GM19452 (cell line): ENCODE data around the gene SYT2.

Experiments
- ATAC-seq: cut with Tn5 transposase; IDR thresholded peaks from one replicate; pipeline ENCODE4 v1.9.1; 2021; ENCODE audit not compliant: unreplicated experiment

The SYT2 gene

GRCh38 chr1:202679406-202680177 is 30.7 kb downstream of the SYT2 start:
- ATAC-seq, result no peak

GRCh38 chr1:202677433-202677832 is 32.8 kb downstream of the SYT2 start:
- ATAC-seq, result no peak

DNA sequence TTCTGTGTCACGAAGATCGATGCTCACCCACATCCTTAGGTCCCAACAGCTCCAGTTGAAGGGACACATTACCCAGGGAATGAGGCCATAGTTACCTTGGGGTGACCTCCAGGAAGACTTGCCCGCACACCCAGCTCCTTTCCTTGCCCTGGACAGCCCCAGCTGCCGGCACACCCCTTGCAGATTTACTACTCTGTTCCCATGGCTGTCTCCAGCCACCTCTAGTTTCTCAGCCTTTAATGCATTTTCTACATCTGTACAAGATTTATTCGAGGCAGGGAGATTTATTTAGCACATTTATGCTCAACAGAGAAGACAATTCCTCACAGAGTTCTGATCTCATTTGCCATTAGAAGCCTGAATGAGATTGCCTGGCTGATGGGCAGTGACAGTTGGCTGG is 36.7 kb downstream of the SYT2 start:
- ATAC-seq, result no peak

- ATAC-seq, result no peak
Observed at GRCh38 chr1:202671399-202671798, 38.9 kb downstream of the SYT2 start.

DNA sequence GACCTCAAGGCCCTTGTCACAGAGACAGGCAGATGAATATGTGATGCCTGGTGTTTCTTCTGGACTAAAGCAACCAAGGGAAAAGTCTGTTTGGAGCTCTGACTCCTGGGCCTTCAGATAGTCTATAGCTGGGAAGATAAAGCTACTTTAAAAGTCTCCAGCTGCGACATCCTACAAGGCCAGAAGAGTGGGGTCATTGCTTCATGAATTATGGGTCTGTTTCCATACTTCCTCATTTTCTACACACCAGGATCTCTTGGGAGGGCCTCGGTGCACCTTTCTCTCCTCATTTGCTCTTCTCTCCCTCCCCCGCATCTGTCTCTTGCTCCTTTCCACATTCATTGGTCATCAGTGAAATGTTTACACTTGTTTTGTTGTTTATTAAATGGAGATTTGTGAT is 44.8 kb downstream of the SYT2 start:
- no peak for ATAC-seq

GRCh38 chr1:202664083-202664482 is 46.2 kb downstream of the SYT2 start:
- ATAC-seq, result no peak

- ATAC-seq, result no peak
Observed at GRCh38 chr1:202663131-202663530, 47.1 kb downstream of the SYT2 start.

- ATAC-seq, result no peak
Observed at GRCh38 chr1:202662081-202662480, 48.2 kb downstream of the SYT2 start.

- no peak for ATAC-seq
Observed at GRCh38 chr1:202661136-202661845, 49.0 kb downstream of the SYT2 start.

GRCh38 chr1:202659974-202660373 is 50.3 kb downstream of the SYT2 start:
- no peak for ATAC-seq

GRCh38 chr1:202659541-202659940 is 50.7 kb downstream of the SYT2 start:
- no peak for ATAC-seq

GRCh38 chr1:202658769-202659168 is 51.5 kb downstream of the SYT2 start:
- no peak for ATAC-seq

DNA sequence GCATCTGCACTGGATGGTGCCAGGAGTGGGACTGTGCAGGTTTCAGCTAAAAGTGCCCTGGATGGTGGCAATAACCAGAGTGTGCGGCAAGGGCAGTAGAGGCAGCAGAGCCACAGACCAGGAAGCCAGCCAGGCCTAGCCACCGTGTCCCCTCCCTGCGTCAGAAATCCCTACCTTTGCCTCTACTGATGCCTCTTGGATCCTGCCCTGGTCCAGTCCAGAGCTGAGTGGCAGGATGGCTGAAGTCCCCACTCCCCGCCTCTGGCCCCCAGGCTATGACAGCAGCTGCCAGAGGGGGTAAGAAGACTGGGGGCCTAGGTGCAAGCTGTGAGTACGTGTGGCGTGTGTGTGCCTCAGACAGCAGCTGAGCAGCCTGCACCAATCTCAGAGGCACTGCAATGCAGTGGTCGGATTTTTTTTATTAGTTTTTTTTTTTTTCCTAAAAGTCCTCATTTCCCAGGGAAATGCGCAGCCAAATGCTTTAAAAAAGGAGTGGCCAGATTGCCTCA is 51.9 kb downstream of the SYT2 start:
- ATAC-seq, result no peak

DNA sequence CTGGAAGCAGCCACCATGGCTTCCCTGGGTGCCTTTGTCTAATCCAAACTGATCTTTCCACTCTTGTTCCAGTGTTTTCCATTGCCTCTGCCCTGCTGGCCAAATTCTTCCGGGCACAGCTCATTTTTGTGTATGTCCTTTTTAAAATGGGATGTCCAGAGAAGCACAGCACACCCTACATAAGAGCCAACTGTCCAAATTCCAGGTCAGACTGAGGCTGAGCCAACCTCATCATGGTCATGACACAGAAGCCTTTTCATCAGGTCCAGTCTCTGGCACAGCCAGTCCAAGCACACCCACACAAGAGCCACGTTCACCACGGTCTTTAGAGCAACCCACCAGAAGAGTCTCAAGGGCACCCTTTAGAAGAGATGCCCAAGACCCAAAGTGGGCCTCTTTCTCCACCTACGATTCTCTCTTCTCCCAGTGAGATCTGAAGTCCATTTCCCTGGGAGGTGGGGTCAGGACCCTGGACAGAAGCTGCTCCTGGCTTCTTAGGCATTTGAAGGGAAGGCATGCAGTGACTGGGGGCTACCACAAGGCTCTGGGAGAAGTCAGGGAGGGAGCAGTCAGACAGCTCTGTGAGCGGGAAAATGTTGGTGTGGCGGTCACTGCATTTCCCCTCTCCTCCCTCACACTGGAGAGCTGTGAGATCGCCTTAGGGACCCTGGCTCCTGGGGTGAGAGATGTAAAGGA is 53.2 kb downstream of the SYT2 start:
- ATAC-seq, result no peak

DNA sequence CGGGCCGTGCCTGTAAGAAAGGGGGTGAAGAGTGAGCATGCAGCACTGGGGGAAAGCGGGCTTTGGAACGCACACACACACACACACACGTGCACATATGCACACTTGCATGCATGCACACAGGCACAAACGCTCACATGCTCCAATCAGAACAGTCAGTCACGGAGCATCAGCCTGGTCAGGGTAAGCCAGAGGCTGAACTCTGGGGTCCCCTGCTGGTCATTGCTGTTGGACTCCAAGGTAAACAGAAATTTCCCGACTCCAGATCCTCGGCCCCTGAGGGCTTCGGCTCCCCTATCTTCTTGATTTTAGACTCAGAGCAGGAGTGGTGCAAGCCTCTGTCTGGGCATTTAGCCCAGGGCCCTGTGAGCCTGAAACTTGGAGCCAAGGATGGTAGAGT is 54.2 kb downstream of the SYT2 start:
- ATAC-seq, result no peak

GRCh38 chr1:202654079-202654478 is 56.2 kb downstream of the SYT2 start:
- ATAC-seq, result no peak

GRCh38 chr1:202649553-202650392 is 60.5 kb downstream of the SYT2 start:
- no peak for ATAC-seq

DNA sequence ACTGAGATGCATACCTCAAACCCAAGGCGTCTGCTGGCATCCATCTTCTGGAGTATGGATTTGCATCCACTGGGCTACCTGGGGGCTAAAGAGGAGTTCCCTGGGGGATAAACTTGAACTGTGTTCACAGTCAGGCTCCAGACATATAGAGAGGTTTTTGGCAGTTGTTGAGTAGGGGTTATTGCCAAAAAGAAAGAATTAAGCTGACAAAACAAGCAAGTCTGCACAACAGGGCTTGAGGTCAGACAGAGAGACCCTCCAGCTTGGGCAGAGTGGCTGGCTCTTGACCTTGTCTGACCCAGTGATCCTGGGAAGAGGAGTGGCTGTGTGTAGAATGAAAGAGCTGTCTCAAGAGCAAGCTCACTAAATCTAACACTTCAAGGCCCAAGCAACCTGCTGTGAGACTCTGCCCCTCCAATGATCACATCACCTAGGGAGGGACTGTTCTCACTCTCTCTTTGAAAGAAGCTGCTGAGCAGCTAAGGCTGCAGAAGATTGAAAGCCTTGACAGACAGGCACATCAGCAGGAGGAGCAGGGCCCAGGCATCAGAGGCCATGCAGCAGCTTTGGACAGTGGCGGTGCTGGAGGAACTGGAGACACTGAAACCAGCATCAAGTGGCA is 61.5 kb downstream of the SYT2 start:
- ATAC-seq, result no peak

DNA sequence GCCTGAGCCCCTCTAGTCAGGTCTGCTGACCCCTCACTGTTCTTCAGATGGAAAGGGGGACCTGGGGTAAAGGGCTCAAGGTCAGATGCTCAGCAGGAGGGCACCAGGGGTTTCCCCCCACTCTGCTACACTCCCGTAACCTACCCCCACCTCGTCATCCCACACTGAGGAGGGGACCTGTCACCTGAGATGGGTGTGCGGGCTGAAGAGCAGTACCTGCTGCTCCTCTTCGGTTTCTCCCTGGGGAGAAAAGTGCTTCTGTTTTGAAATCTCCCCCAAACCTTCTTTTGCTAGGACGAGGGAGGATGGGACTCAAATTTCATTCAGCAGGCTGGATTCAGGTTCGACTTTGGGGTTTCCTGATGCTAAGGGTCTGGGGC is 65.2 kb downstream of the SYT2 start:
- ATAC-seq, result no peak
